Measurements from ENCODE around the gene ATP11A. TPM values are rescaled to one million over a fixed set of nuclear protein-coding genes. Genes with fewer than 3 reads are reported as not detected.

Gene ATP11A
- total RNA-seq, 2 donors from 2014 or later, result 122 to 140 TPM

- no peaks in the 10 kb centered on the region for H3K27me3 ChIP-seq (ENCODE audit: control insufficient read depth, insufficient read depth, low read length, poor library complexity, severe bottlenecking)
- TF ChIP-seq CTCF (conservative IDR thresholded peaks at IDR 0.05), result no peak
- WGBS, 2 experiments (ENCODE audit: insufficient coverage in 1 of 2, insufficient read length in 1 of 2), result 93 to 95% methylated on average over 8 to 20 of the region's 20 CpGs
- H3K9me3 ChIP-seq (ENCODE audit: control insufficient read depth, low read length), result no peaks in the 10 kb centered on the region
- Mint-ChIP-seq H3K4me1 (peaks cover 3% of the 10 kb centered on the region), H3K36me3 (ENCODE audit: low read depth) (no peaks in the 10 kb centered on the region), H3K27ac (no peak overlapping the region), H3K27me3 (ENCODE audit: insufficient read depth) (peaks cover 2% of the 10 kb centered on the region), H3K4me3 (no peak overlapping the region), H3K9me3 (peaks cover 11% of the 10 kb centered on the region)
- H3K4me1 ChIP-seq (ENCODE audit: control insufficient read depth, insufficient read depth, low read length), result no peaks in the 10 kb centered on the region
- H3K27ac ChIP-seq (ENCODE audit: low read depth, low read length), result no peak overlapping the region
- peak; percentile 22 for DNase-seq
- no peaks in the 10 kb centered on the region for H3K36me3 ChIP-seq (ENCODE audit: control insufficient read depth, insufficient read depth, low read length)
- H3K4me3 ChIP-seq (ENCODE audit: low read length), result no peak overlapping the region
- no peak overlapping the region for H3K9ac ChIP-seq (ENCODE audit: extremely low read depth, low read length, poor library complexity, severe bottlenecking)
Measured at GRCh38 chr13:112679932-112680677, 9.7 kb upstream of the ATP11A start.

- Histone ChIP-seq H3K4me1 (ENCODE audit: control insufficient read depth, insufficient read depth, low read length) (no peaks in the 10 kb centered on the region), H3K4me3 (ENCODE audit: low read length) (no peak overlapping the region), H3K9me3 (ENCODE audit: control insufficient read depth, low read length) (no peaks in the 10 kb centered on the region), H3K27me3 (ENCODE audit: control insufficient read depth, insufficient read depth, low read length, poor library complexity, severe bottlenecking) (no peaks in the 10 kb centered on the region), H3K27ac (ENCODE audit: low read depth, low read length) (no peak overlapping the region), H3K36me3 (ENCODE audit: control insufficient read depth, insufficient read depth, low read length) (no peaks in the 10 kb centered on the region), H3K9ac (ENCODE audit: extremely low read depth, low read length, poor library complexity, severe bottlenecking) (no peak overlapping the region)
- TF ChIP-seq CTCF (conservative IDR thresholded peaks at IDR 0.05), result no peak
- Mint-ChIP-seq H3K4me3 (no peak overlapping the region), H3K27me3 (ENCODE audit: insufficient read depth) (peaks cover 2% of the 10 kb centered on the region), H3K36me3 (ENCODE audit: low read depth) (no peaks in the 10 kb centered on the region), H3K4me1 (peaks cover 3% of the 10 kb centered on the region), H3K27ac (no peak overlapping the region), H3K9me3 (peaks cover 11% of the 10 kb centered on the region)
- 94 to 95% methylated on average over 15 to 17 of the region's 17 CpGs for WGBS, 2 experiments (ENCODE audit: insufficient coverage in 1 of 2, insufficient read length in 1 of 2)
- peak; percentile 34 for DNase-seq
Measured at GRCh38 chr13:112680741-112681360, 9.0 kb upstream of the ATP11A start.

GRCh38 chr13:112683581-112683980, 6.3 kb upstream of the ATP11A start:
- 95 to 98% methylated on average over 8 to 10 of the region's 10 CpGs for WGBS, 2 experiments (ENCODE audit: insufficient coverage in 1 of 2, insufficient read length in 1 of 2)
- Mint-ChIP-seq H3K4me3 (no peak overlapping the region), H3K36me3 (ENCODE audit: low read depth) (no peaks in the 10 kb centered on the region), H3K4me1 (peaks cover 15% of the 10 kb centered on the region), H3K9me3 (peaks cover 10% of the 10 kb centered on the region), H3K27me3 (ENCODE audit: insufficient read depth) (no peaks in the 10 kb centered on the region), H3K27ac (no peak overlapping the region)
- no peak overlapping the region for H3K9ac ChIP-seq (ENCODE audit: extremely low read depth, low read length, poor library complexity, severe bottlenecking)
- no peaks in the 10 kb centered on the region for H3K9me3 ChIP-seq (ENCODE audit: control insufficient read depth, low read length)
- no peak overlapping the region for H3K27ac ChIP-seq (ENCODE audit: low read depth, low read length)
- peak; percentile 29 for DNase-seq
- H3K4me1 ChIP-seq (ENCODE audit: control insufficient read depth, insufficient read depth, low read length), result peaks cover 7% of the 10 kb centered on the region
- no peaks in the 10 kb centered on the region for H3K36me3 ChIP-seq (ENCODE audit: control insufficient read depth, insufficient read depth, low read length)
- no peak for TF ChIP-seq CTCF (conservative IDR thresholded peaks at IDR 0.05)
- H3K4me3 ChIP-seq (ENCODE audit: low read length), result no peak overlapping the region
- no peaks in the 10 kb centered on the region for H3K27me3 ChIP-seq (ENCODE audit: control insufficient read depth, insufficient read depth, low read length, poor library complexity, severe bottlenecking)

All from endodermal cell (in vitro differentiated cells).